PC-3 (cell line): ENCODE data around the gene ANKRD66. TPM values are rescaled to one million over a fixed set of nuclear protein-coding genes. Genes with fewer than 3 reads are reported as not detected.

Experiments
- ATAC-seq: fragments of 200-7000 bp; cut with Tn5 transposase; 2 replicates; pipeline ENCODE4 v1.9.1; 2020; ENCODE audit warnings: mild to moderate bottlenecking, moderate library complexity
- BruUV-seq: library from RNA; stranded (reverse); fragments of 400-500 nt; replicated peaks from 2 replicates; lab custom pipeline; 2021; lab: Mats Ljungman, UMichigan
- CTCF ChIA-PET: fragments of 300-600 bp; sonication (Branson Sonifier 250); formaldehyde crosslinking; loops from one replicate; lab custom pipeline; 2022; ENCODE audit warnings: antibody characterized with exemption; lab: Charles Lee
- POLR2A ChIA-PET: fragments of 300-600 bp; sonication (Branson Sonifier 250); formaldehyde crosslinking; loops from one replicate; lab custom pipeline; 2022; ENCODE audit warnings: antibody characterized with exemption; ENCODE audit not compliant: unreplicated experiment; lab: Charles Lee
- DNase-seq: peaks from one replicate; pipeline ENCODE4 v3.0.0-alpha.2; 2015
- H2AFZ ChIP-seq: fragments of 300-600 bp; sonication (generic); 2 replicates; pipeline ENCODE4 v1.6.0; 2016; ENCODE audit warnings: antibody characterized with exemption, low read length
- H3F3A ChIP-seq: fragments of 300-600 bp; sonication (generic); one replicate; pipeline ENCODE4 v1.6.0; 2017; ENCODE audit warnings: antibody characterized with exemption, low read length, control low read depth, mild to moderate bottlenecking; ENCODE audit not compliant: unreplicated experiment
- H3K27ac ChIP-seq: fragments of 300-600 bp; sonication (generic); 2 replicates; pipeline ENCODE4 v1.5.1; 2016; ENCODE audit warnings: mild to moderate bottlenecking, low read length
- H3K27me3 ChIP-seq: fragments of 300-600 bp; sonication (generic); 2 replicates; pipeline ENCODE4 v1.6.1; 2016; ENCODE audit warnings: low read length, mixed read lengths
- H3K36me3 ChIP-seq: fragments of 300-600 bp; sonication (generic); 2 replicates; pipeline ENCODE4 v1.6.1; 2016; ENCODE audit warnings: low read depth, mixed run types, low read length, mixed read lengths
- H3K4me1 ChIP-seq: fragments of 300-600 bp; sonication (generic); 2 replicates; pipeline ENCODE4 v1.5.1; 2016; ENCODE audit warnings: low read length; ENCODE audit not compliant: insufficient read depth
- H3K4me2 ChIP-seq: fragments of 300-600 bp; sonication (generic); 2 replicates; pipeline ENCODE4 v1.6.0; 2016; ENCODE audit warnings: low read length
- H3K4me3 ChIP-seq: fragments of 300-600 bp; sonication (generic); 2 replicates; pipeline ENCODE4 v1.5.1; 2016; ENCODE audit warnings: mild to moderate bottlenecking, low read length, mixed read lengths
- H3K79me2 ChIP-seq: fragments of 300-600 bp; sonication (generic); 2 replicates; pipeline ENCODE4 v1.6.1; 2017; ENCODE audit warnings: low read length, mixed read lengths
- H3K9ac ChIP-seq: fragments of 300-600 bp; sonication (generic); 2 replicates; pipeline ENCODE4 v1.6.0; 2016; ENCODE audit warnings: mild to moderate bottlenecking, low read length
- H3K9me2 ChIP-seq: fragments of 300-600 bp; sonication (generic); replicated peaks from 2 replicates; pipeline ENCODE4 v1.6.1; 2016; ENCODE audit warnings: mixed run types, low read length, mixed read lengths
- H3K9me3 ChIP-seq: fragments of 300-600 bp; sonication (generic); 2 replicates; pipeline ENCODE4 v1.6.1; 2016; ENCODE audit warnings: low read length, mixed read lengths
- H4K20me1 ChIP-seq: fragments of 300-600 bp; sonication (generic); 2 replicates; pipeline ENCODE4 v1.6.1; 2016; ENCODE audit warnings: low read length, mixed read lengths
- CTCF ChIP-seq: fragments of 300-600 bp; sonication (generic); conservative IDR thresholded peaks from 2 replicates; pipeline ENCODE4 v1.5.1; 2017; ENCODE audit warnings: antibody characterized with exemption, low read depth, mild to moderate bottlenecking, low read length
- EZH2 ChIP-seq: fragments of 300-600 bp; sonication (generic); IDR thresholded peaks from one replicate; pipeline ENCODE4 v1.6.1; 2017; ENCODE audit warnings: antibody characterized with exemption, mild to moderate bottlenecking, low read length; ENCODE audit not compliant: unreplicated experiment
- EZH2phosphoT487 ChIP-seq: fragments of 300-600 bp; sonication (generic); IDR thresholded peaks from 2 replicates; pipeline ENCODE4 v1.6.1; 2018; ENCODE audit warnings: mild to moderate bottlenecking, antibody characterized with exemption, low read length, borderline replicate concordance
- intact Hi-C: fragments of 100-400 bp; cut with micrococcal nuclease; formaldehyde crosslinking; loops from 2 replicates; pipeline ENCODE4 v1.9.0; 2023
- total RNA-seq: library from RNA; depleted of rRNA; stranded (reverse); fragments of >200 nt; gene quantifications from 2 replicates; pipeline ENCODE4 v1.2.3, GENCODE V29; 2014

The ANKRD66 gene
- total RNA-seq, 1 experiment from 2014 or later = not detected

GRCh38 chr6:46776070-46776712 lies 29.5 kb downstream of the ANKRD66 start:
- intact Hi-C loops = no loop called here
- Histone ChIP-seq H3K9ac (no peak overlapping the region), H3K4me1 (no peaks in the 10 kb centered on the region), H3K9me3 (no peaks in the 10 kb centered on the region), H3K27ac (no peak overlapping the region), H3K36me3 (no peaks in the 10 kb centered on the region), H2AFZ (no peak overlapping the region), H3F3A (no peaks in the 10 kb centered on the region), H3K4me3 (no peak overlapping the region), H3K27me3 (no peaks in the 10 kb centered on the region), H4K20me1 (no peaks in the 10 kb centered on the region), H3K79me2 (no peaks in the 10 kb centered on the region), H3K9me2 (no peaks in the 10 kb centered on the region), H3K4me2 (no peak overlapping the region)
- ATAC-seq (no peak), DNase-seq (no peak)
- POLR2A ChIA-PET = no interaction called here
- CTCF ChIA-PET = no interaction called here
- no peak for TF ChIP-seq EZH2phosphoT487
- TF ChIP-seq CTCF = no peak
- BruUV-seq = no TSS peak

GRCh38 chr6:46777476-46778346 lies 31.0 kb downstream of the ANKRD66 start:
- POLR2A ChIA-PET = no interaction called here
- Histone ChIP-seq H3K27me3 (no peaks in the 10 kb centered on the region), H3K9me2 (no peaks in the 10 kb centered on the region), H3K9me3 (no peaks in the 10 kb centered on the region), H2AFZ (no peak overlapping the region), H3K4me2 (no peak overlapping the region), H3K4me1 (no peaks in the 10 kb centered on the region), H3K36me3 (no peaks in the 10 kb centered on the region), H3K9ac (no peak overlapping the region), H3K4me3 (no peak overlapping the region), H3K27ac (no peak overlapping the region), H3K79me2 (no peaks in the 10 kb centered on the region), H4K20me1 (no peaks in the 10 kb centered on the region), H3F3A (no peaks in the 10 kb centered on the region)
- ATAC-seq (peak; percentile 43; the same call in 1 of the 2 replicates), DNase-seq (no peak)
- no TSS peak for BruUV-seq
- CTCF ChIA-PET = no interaction called here
- intact Hi-C loops = no loop called here
- TF ChIP-seq EZH2 (no peak), CTCF (no peak), EZH2phosphoT487 (no peak)
